SK-N-SH (cell line): ENCODE measurements around the gene CLTCL1.
"Not testable (repeated sequence)": the region's sequence is repeated elsewhere in the genome, so short reads cannot be mapped to it uniquely, and the experiment has no call there.

Source experiments
- CHD2 ChIP-seq: fragments of 150-350 bp; IDR thresholded peaks from 2 replicates; pipeline ENCODE4 v1.6.1; 2018; ENCODE audit warnings: low read length; ENCODE audit not compliant: partially characterized antibody
- CTCF ChIP-seq: fragments of 200-600 bp; sonication (generic); IDR thresholded peaks from 2 replicates; pipeline ENCODE4 v1.6.1; 2017; ENCODE audit warnings: antibody characterized with exemption, mild to moderate bottlenecking, moderate library complexity
- ELF1 ChIP-seq: IDR thresholded peaks from 2 replicates; pipeline ENCODE4 v1.4.0; 2012
- EP300 ChIP-seq, 2 experiments: IDR thresholded peaks; 2 replicates each; pipeline versions ENCODE4 v1.4.0 to v1.6.1; 2012; ENCODE audit warnings: borderline replicate concordance in 1 of 2, low read depth in 1 of 2, low read length in 1 of 2
- EZH2phosphoT487 ChIP-seq: fragments of 200-600 bp; sonication (generic); IDR thresholded peaks from 2 replicates; pipeline ENCODE4 v1.6.1; 2017; ENCODE audit warnings: low read depth, mixed run types, mild to moderate bottlenecking, antibody characterized with exemption, moderate library complexity, borderline replicate concordance
- GABPA ChIP-seq: IDR thresholded peaks from 2 replicates; pipeline ENCODE4 v1.4.0; 2012; ENCODE audit warnings: low read depth, mild to moderate bottlenecking
- JUND ChIP-seq: IDR thresholded peaks from 2 replicates; pipeline ENCODE4 v1.4.0; 2012
- MXI1 ChIP-seq: IDR thresholded peaks from 2 replicates; pipeline ENCODE4 v1.6.1; 2012; ENCODE audit warnings: mild to moderate bottlenecking, low read depth, low read length, improper control_type of control experiment
- POLR2AphosphoS5 ChIP-seq: IDR thresholded peaks from 2 replicates; pipeline ENCODE4 v1.6.1; 2012; ENCODE audit warnings: low read depth, low read length
- SIN3A ChIP-seq: IDR thresholded peaks from 2 replicates; pipeline ENCODE4 v1.6.1; 2012; ENCODE audit warnings: low read depth, mild to moderate bottlenecking, low read length, moderate library complexity, borderline replicate concordance
- SMC3 ChIP-seq: IDR thresholded peaks from 2 replicates; pipeline ENCODE4 v1.6.1; 2012; ENCODE audit warnings: low read depth, low read length, improper control_type of control experiment
- TEAD4 ChIP-seq: IDR thresholded peaks from 2 replicates; pipeline ENCODE4 v1.4.0; 2012; ENCODE audit warnings: mild to moderate bottlenecking, borderline replicate concordance; ENCODE audit not compliant: insufficient read depth
- TF ChIP-seq, protein P1 (sequence below): IDR thresholded peaks from 2 replicates; pipeline ENCODE4 v1.4.0; 2012; ENCODE audit warnings: low read depth
- TF ChIP-seq, protein P2 (sequence below): fragments of 150-350 bp; IDR thresholded peaks from 2 replicates; pipeline ENCODE4 v1.6.1; 2017; ENCODE audit warnings: antibody characterized with exemption, low read length, low read depth, borderline replicate concordance

- TF ChIP-seq, protein P1, sequence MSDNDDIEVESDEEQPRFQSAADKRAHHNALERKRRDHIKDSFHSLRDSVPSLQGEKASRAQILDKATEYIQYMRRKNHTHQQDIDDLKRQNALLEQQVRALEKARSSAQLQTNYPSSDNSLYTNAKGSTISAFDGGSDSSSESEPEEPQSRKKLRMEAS, result not testable (repeated sequence)
- TF ChIP-seq SIN3A; POLR2AphosphoS5; CTCF; CHD2; GABPA; EP300 (IDR thresholded peaks at IDR 0.05; ENCODE audit: borderline replicate concordance in 1 of 2, low read depth in 1 of 2, low read length in 1 of 2); MXI1; EZH2phosphoT487; ELF1; TEAD4; JUND; SMC3: not testable (repeated sequence)
- TF ChIP-seq, protein P2, sequence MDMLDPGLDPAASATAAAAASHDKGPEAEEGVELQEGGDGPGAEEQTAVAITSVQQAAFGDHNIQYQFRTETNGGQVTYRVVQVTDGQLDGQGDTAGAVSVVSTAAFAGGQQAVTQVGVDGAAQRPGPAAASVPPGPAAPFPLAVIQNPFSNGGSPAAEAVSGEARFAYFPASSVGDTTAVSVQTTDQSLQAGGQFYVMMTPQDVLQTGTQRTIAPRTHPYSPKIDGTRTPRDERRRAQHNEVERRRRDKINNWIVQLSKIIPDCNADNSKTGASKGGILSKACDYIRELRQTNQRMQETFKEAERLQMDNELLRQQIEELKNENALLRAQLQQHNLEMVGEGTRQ, result not testable (repeated sequence)
Measured at GRCh38 chr22:19320136-19320535, 28.6 kb upstream of the CLTCL1 start.
